ENCODE results near the gene CHSY1.

Gene CHSY1

GRCh38 chr15:101209285-101209845 is 42.5 kb downstream of the CHSY1 start:
- DNase-seq = no peak

DNA sequence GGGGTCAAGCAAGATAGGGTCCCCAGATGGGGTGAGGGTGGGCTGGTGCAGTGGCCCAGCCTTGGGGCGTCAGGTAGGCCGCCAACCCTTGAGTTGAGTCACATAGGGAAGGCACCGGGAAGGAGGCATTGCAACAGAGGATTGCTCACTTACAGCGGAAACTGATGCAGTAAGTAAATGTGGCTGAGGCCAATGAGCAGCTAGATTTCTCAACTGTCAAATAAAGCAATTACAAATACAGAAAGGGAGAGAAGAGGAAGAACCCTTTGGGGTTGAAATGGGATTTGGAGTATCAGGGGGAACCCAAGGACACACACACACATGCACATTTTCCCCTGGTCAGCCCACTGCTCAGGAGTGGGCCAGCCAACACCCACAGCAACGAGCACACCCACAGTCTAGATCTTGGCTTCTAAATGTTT is 44.0 kb downstream of the CHSY1 start:
- no peak for DNase-seq

DNA sequence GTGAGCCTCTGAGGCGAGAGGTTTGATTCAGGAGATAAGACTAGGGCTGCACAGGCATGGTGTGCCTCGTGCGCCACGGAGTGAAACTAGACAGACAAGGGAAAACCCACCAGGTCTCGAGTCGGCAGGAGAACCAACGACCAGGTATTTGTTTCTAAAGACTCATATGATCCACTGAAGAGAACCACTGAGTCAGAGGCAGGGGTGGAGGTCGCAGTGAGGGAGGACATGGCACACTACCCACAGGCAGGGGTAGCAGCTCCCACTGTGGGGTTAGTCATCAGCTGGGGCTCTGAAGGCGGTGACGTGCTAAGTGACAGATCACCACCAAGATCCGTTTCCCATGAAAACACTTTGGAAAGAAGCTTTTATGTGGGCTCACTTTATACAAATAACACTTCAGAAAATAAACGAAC is 45.7 kb downstream of the CHSY1 start:
- DNase-seq = peak; percentile 87

- no peak for DNase-seq
These were observed 46.9 kb downstream of the CHSY1 start for GRCh38 chr15:101204739-101205535.

- DNase-seq = no peak
These were observed 48.1 kb downstream of the CHSY1 start for GRCh38 chr15:101203607-101204189.

DNA sequence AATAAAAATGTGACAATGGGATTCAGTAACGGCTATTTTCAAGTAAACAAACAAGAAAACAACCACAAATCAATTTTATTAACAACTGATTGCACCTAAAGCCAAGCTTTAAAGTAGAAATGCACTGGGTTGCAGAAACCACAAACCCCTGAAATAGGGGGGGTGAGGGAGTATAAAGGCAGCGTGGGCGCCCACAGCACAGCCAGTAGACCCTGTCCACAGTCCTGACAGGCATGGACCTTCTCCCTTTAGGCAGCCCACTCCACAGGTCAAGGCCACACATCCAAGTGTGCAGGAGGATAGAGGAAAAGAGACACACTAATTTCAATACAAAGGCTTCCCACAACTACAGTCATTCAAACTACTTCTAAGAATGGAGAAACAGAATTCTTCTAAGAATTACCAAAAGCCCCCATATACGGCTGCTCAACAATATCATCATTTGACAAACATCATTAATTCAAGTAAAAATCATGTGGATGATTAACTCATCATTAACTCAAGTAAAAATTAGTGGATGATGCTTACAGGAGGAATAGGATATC is 48.7 kb downstream of the CHSY1 start:
- DNase-seq = no peak

- peak; percentile 52 for DNase-seq
These were observed 50.3 kb downstream of the CHSY1 start for GRCh38 chr15:101201411-101202174.

GRCh38 chr15:101200181-101200580 is 51.7 kb downstream of the CHSY1 start:
- DNase-seq = no peak

DNA sequence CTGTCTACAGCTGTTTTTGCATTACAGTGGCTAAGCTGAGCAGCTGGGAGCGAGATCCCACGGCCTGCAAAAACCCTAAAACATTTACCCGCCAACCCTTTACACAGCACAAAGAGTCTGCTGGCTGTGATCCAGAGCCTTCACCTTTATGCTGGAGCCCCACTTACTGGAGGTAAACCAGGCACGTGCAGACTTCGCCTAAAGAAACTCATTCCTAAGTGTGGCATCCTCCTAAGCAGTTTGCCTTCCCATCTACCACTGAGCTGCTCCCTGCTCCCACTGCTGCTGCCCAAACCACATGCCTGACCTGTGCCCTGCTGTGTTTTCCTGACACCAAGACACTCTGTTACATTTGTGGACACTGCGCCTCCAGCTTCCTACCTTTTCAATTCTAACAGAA is 53.0 kb downstream of the CHSY1 start:
- DNase-seq = no peak

GRCh38 chr15:101198031-101198575 is 53.7 kb downstream of the CHSY1 start:
- no peak for DNase-seq

GRCh38 chr15:101194546-101195125 is 57.2 kb downstream of the CHSY1 start:
- no peak for DNase-seq

DNA sequence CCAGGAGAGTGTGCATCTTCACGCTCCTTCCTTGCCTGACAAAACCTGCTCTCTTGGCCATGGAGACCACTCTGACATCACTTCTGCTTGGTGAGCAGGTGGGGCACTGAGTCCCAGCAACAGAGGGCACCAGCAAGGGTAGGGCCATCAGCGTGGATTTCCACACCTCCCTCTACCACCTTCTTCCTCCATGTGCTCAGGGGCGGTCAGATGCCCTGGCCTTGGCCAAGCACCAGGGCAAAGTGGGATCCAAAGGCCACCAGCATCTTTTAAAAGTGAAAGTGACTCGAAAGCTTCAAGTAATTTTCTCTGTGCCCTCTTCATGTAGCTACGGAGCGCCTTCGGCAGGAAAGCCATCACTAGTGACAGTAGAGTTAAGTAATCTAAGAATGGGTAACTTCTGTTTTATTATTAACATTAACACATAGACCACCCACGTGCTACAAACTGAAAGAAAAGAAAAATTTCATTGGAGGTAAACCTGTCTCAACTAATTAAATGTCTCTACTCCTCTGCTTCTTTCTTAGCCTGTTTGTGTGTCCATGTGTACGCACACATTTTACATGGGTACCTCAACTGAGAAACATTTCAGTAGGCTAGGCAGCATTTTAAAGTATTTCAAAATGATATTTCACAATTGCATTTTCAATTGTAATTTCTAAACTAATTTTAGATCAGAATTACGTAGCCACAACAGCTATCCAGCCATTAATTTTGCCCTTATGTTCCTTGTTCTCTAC is 57.9 kb downstream of the CHSY1 start:
- no peak for DNase-seq

DNA sequence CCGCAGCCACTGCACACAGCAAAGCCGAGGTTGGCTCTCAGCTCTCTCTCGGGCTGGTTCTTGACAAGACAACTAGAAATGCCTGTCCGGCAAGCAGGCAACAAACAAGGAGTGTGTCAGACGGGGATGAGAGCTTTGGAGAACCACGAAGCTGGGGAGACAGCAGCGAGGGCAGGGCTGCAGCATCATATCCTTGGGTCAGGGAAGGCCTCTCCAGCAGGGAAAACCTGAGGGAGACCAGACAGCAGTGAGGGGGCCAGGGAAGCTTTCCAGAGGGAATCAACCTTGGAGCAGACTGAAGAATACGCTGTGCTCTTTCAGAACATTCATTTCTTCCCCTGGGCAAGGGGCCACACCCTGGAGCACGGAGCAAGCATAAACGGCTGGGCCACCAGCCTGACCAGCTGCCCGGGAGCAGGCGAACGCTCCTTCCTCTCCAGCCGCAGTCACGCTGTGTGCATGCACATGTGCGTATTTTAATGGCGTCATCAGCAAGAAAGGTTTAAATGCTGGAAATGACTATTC is 58.7 kb downstream of the CHSY1 start:
- DNase-seq = no peak

DNA sequence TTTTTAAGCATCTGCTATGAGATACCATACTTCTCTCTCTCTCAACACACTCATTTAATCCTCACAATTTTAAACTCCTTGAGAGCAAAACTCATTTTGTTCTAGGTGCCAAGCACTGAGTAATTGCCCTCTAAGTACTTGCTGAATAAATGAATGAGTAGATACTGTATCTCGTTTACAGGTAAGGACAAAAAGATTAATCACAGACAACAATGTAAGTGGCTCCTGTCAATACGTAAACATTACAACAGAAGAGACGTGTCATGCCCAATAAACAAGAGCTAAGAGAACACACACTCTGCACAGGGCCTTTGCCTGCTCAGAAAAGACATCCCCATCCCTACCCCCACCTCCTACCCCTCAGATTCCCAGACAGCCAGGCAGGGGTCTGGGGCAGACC is 59.8 kb downstream of the CHSY1 start:
- DNase-seq = no peak

DNA sequence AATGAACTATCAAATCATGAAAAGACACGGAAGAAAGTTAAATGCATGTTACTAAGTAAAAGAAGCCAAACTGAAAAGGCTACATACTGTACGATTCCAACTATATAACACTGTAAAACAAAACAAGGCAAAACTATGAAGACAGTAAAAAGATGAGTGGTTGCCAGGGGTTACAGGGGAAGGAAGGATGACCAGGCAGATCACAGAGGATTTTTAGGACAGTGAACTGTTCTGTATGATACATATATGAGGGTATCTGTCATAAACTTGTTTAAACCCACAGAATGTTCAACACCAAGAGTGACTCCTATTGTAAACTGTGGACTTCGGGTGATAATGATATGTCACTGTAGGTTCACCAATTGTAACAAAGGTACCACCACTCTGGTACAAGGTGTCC is 60.6 kb downstream of the CHSY1 start:
- DNase-seq = no peak

DNA sequence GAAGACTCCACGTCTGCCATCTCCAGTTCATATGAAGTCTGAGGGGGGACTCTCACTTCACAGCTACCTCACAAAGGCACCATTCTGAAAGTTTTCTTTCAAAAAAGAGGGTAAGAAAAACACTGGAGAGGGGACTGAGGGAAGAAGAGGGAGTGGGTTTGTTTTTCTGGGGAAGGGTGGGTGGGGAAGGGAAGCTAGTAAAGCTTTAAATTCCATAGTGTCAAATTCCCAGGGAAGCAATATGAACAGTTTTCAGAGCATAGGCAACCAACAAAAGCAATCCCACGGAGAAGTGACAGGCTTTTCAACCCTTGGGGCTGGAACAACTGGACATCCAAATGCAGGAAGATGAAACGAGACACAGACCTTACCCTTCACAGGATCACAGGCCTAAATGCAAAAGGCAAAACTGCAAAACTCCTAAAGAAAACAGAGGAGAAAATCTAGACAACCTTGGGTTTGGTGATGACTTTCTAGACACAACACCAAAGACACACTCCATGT is 61.7 kb downstream of the CHSY1 start:
- DNase-seq = no peak

DNA sequence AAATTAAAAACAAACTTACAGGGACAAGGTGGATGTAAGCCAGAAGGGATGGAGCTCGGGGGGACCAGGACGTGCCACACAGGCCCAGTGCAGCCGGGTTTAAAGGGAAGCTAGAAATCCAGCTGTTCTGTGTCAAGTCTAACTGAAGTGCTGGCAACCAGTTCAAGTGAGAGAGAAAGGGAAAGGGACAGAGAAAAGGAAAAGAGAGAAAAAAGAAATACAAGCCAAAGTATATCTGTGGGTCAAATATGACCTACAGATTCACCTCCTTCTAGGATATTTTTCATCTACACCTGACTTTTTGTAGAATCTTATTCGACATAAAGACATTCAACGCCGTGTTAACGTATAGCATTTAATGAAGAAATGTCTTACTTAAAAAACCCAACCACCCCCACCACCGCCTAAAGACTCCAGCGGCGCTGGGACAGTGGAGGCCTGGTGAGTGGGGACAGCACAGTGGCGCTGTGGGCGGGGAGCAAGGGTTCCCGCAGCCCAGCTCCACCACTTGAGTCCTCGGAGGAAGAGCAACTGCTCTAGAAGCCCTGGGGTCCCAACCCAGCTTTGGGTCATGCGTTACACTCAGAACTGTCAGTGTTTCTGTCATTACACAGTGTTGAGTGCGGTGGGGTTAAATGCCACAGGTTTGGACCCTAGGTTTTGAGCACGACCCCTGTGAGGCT is 62.3 kb downstream of the CHSY1 start:
- DNase-seq = no peak

- DNase-seq = no peak
These were observed 63.0 kb downstream of the CHSY1 start for GRCh38 chr15:101188637-101189408.

DNA sequence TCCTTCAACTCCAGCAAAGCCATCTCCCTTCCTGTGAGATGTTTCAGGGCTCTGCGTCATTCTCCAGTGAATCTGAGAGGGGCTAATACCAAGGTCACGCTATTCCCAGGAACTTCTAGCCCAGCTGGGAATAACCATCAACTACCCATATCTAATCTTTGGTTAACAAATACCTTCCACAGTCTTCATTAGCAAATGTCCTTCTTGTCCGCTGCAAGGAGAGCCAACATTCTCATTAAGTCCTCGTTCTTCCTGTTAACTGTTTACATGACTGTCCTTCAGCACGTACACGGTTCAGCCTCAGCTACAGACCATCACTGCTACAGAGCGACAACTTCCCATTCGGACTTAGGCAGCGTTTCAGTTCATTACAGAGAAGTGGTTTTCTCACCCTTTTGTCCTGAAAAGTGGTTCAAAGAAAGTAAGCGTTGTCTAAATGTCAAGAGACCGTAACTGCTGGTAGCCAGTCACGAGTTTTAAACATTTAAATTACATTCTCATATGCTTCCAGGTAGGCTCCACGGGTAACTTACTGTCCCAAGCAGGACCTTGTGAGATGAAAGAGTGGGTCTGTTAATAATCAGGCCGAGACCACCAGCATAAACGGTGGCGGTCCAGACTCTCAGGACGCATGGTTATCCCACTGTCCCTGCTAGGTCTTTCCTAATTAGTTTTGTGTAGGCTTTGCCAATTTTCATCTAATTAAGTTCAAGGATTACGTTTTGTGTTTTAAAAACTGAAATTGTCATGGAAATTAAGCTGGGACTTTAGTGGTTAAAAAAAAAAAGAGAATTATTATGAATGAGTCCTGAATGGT is 63.8 kb downstream of the CHSY1 start:
- DNase-seq = no peak

Measured in stimulated activated CD8-positive, alpha-beta memory T cell treated with anti-CD3 and anti-CD28 coated beads, Interleukin-4, amount 100 ng/mL, for 48 hours (primary cell).